ENCODE measurements around the gene AGR3.

DNA sequence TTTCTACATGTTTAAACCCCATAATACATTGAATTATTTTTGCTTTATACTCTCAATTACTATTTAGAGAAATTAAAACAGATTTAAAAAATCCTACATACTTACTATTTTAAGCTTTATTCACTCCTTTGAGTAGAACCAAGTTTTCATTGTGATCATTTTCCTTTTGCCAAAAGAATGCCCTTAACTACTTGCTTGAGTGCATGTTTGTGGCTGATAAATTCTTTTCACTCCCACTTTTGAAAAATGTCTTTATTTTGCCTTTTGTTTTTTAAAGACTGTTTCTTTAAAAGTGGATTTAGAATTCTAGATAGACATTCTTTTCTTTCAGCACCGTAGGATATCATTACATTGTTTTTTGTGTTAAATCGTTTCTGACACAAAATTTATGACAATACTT is 22.3 kb upstream of the AGR3 start:
- TF ChIP-seq, protein P1, sequence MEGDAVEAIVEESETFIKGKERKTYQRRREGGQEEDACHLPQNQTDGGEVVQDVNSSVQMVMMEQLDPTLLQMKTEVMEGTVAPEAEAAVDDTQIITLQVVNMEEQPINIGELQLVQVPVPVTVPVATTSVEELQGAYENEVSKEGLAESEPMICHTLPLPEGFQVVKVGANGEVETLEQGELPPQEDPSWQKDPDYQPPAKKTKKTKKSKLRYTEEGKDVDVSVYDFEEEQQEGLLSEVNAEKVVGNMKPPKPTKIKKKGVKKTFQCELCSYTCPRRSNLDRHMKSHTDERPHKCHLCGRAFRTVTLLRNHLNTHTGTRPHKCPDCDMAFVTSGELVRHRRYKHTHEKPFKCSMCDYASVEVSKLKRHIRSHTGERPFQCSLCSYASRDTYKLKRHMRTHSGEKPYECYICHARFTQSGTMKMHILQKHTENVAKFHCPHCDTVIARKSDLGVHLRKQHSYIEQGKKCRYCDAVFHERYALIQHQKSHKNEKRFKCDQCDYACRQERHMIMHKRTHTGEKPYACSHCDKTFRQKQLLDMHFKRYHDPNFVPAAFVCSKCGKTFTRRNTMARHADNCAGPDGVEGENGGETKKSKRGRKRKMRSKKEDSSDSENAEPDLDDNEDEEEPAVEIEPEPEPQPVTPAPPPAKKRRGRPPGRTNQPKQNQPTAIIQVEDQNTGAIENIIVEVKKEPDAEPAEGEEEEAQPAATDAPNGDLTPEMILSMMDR (IDR thresholded peaks at IDR 0.05) = no peak
- TF ChIP-seq POLR2A (IDR thresholded peaks at IDR 0.05) = no peak

Data from esophagus squamous epithelium (tissue), 4 donors.